ENCODE measurements around the gene HSD11B1.

HSD11B1 gene

DNA sequence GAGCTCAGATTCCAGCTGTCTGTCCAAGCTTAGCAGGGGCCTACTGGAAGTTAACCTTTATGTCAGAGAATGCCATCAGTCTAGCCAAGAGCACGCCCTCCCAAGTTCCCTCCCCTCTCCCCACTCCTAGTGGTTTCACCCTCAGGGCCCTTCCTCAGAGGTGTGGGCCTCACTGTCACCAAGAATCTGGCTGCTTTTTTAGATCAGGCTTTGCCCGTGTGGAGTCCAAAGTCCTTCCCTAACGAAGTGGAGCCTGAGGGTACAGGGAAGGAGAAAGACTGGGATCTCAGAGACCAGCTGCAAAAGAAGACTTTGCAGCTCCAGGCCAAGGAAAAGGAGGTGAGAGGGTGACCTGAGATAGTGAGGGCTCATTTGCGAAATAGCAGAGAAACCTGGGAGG lies 75.6 kb downstream of the HSD11B1 start:
- no peak for DNase-seq (ENCODE audit: low spot score)
- FAIRE-seq, result no peak

DNA sequence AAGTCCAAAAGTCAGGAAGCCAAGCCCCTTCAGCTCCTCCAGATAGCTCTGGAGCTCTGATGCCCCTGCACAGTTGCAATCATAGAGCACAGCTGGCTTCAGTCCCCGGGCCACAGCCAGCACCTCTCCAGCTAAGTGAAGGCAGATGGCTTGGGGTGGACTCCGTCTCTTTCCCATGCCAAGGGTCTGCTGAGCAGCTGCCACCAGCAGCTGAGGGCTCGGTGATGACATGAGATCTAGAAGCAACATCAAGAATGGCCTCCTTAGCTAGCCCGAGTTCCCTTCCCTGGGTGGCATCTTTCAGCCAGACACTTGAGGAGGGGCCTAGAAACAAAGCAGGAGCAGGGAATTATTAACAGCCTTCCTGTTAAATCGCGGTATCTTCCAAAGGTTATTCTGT lies 78.7 kb downstream of the HSD11B1 start:
- DNase-seq (ENCODE audit: low spot score) (no peak), FAIRE-seq (no peak)

All from urothelium cell line (cell line).